Astrocyte (in vitro differentiated cells and primary cell): ENCODE results near the gene BCKDHB. TPM values are rescaled to one million over a fixed set of nuclear protein-coding genes. Genes with fewer than 3 reads are reported as not detected.

Experiments used
- DNase-seq: peaks from one replicate; pipeline ENCODE4 v3.0.0-alpha.2; 2010; ENCODE audit warnings: low read depth
- FAIRE-seq: peaks from 2 replicates; lab custom pipeline; 2011; peaks lifted over from hg19 to GRCh38; lab: Jason Lieb, UNC
- H2AFZ ChIP-seq: 2 replicates; pipeline ENCODE4 v1.6.0; 2012; ENCODE audit warnings: low read depth, low read length, inconsistent platforms
- H3K27ac ChIP-seq: 2 replicates; pipeline ENCODE4 v1.5.1; 2011; ENCODE audit warnings: low read depth, low read length, inconsistent platforms
- H3K27me3 ChIP-seq: 2 replicates; pipeline ENCODE4 v1.6.0; 2011; ENCODE audit warnings: low read length, inconsistent platforms; ENCODE audit not compliant: insufficient read depth
- H3K36me3 ChIP-seq: 2 replicates; pipeline ENCODE4 v1.5.1; 2011; ENCODE audit warnings: low read length, inconsistent platforms; ENCODE audit not compliant: insufficient read depth
- H3K4me1 ChIP-seq: 2 replicates; pipeline ENCODE4 v1.5.1; 2011; ENCODE audit warnings: low read length, inconsistent platforms; ENCODE audit not compliant: insufficient read depth
- H3K4me2 ChIP-seq: 2 replicates; pipeline ENCODE4 v1.6.0; 2012; ENCODE audit warnings: low read length, inconsistent platforms
- H3K4me3 ChIP-seq: 2 replicates; pipeline ENCODE4 v1.5.1; 2011; ENCODE audit warnings: low read depth, mild to moderate bottlenecking, low read length, inconsistent platforms; ENCODE audit not compliant: insufficient read depth
- H3K79me2 ChIP-seq: 2 replicates; pipeline ENCODE4 v1.6.0; 2012; ENCODE audit warnings: mild to moderate bottlenecking, low read length, inconsistent platforms; ENCODE audit not compliant: insufficient read depth
- H3K9ac ChIP-seq: 2 replicates; pipeline ENCODE4 v1.6.0; 2012; ENCODE audit warnings: mild to moderate bottlenecking, low read length, inconsistent platforms
- H3K9me3 ChIP-seq: 2 replicates; pipeline ENCODE4 v1.5.1; 2012; ENCODE audit warnings: low read depth, mild to moderate bottlenecking, low read length, inconsistent platforms; ENCODE audit not compliant: insufficient read depth
- H4K20me1 ChIP-seq: 2 replicates; pipeline ENCODE4 v1.6.0; 2012; ENCODE audit warnings: low read length, inconsistent platforms; ENCODE audit not compliant: insufficient read depth
- H3K27ac Mint-ChIP-seq: one replicate; pipeline ENCODE4 v1.8.0; 2021; ENCODE audit warnings: mild to moderate bottlenecking, mixed read lengths; ENCODE audit not compliant: unreplicated experiment
- H3K27me3 Mint-ChIP-seq: one replicate; pipeline ENCODE4 v1.8.0; 2021; ENCODE audit warnings: low read depth, mixed read lengths; ENCODE audit not compliant: unreplicated experiment
- H3K36me3 Mint-ChIP-seq: one replicate; pipeline ENCODE4 v1.8.0; 2021; ENCODE audit warnings: low read depth, mixed read lengths; ENCODE audit not compliant: unreplicated experiment
- H3K4me1 Mint-ChIP-seq: one replicate; pipeline ENCODE4 v1.8.0; 2021; ENCODE audit warnings: low read depth, mixed read lengths; ENCODE audit not compliant: unreplicated experiment
- H3K4me3 Mint-ChIP-seq: one replicate; pipeline ENCODE4 v1.8.0; 2021; ENCODE audit warnings: mild to moderate bottlenecking, moderate library complexity, mixed read lengths; ENCODE audit not compliant: unreplicated experiment
- H3K9me3 Mint-ChIP-seq: one replicate; pipeline ENCODE4 v1.8.0; 2021; ENCODE audit warnings: mild to moderate bottlenecking, mixed read lengths; ENCODE audit not compliant: unreplicated experiment
- EZH2 ChIP-seq: IDR thresholded peaks from 2 replicates; pipeline ENCODE4 v1.6.1; 2012; ENCODE audit warnings: mild to moderate bottlenecking, low read length, inconsistent platforms; ENCODE audit not compliant: insufficient read depth
- total RNA-seq: library from RNA; stranded (reverse); gene quantifications from 2 replicates; pipeline ENCODE4 v1.2.1, GENCODE V29; 2021
- TF ChIP-seq, protein P1 (sequence below): IDR thresholded peaks from 2 replicates; pipeline ENCODE4 v1.5.1; 2011; ENCODE audit warnings: low read depth, mild to moderate bottlenecking, inconsistent platforms, low read length, moderate library complexity; ENCODE audit not compliant: insufficient read depth

BCKDHB gene
- total RNA-seq, 1 donor from 2014 or later, result 18.4 TPM

GRCh38 chr6:80251321-80251720 is 144.8 kb downstream of the BCKDHB start:
- Histone ChIP-seq H3K4me2 (no peak overlapping the region), H3K27me3 (no peaks in the 10 kb centered on the region), H3K36me3 (no peaks in the 10 kb centered on the region), H2AFZ (no peak overlapping the region), H4K20me1 (no peaks in the 10 kb centered on the region), H3K9me3 (no peaks in the 10 kb centered on the region), H3K79me2 (no peaks in the 10 kb centered on the region), H3K9ac (no peak overlapping the region), H3K4me1 (no peaks in the 10 kb centered on the region), H3K27ac (no peak overlapping the region), H3K4me3 (no peak overlapping the region)
- H3K27me3 Mint-ChIP-seq, result no peaks in the 10 kb centered on the region
- FAIRE-seq (no peak), DNase-seq (no peak)
- no peaks in the 10 kb centered on the region for H3K36me3 Mint-ChIP-seq
- no peak for TF ChIP-seq EZH2
- TF ChIP-seq, protein P1, sequence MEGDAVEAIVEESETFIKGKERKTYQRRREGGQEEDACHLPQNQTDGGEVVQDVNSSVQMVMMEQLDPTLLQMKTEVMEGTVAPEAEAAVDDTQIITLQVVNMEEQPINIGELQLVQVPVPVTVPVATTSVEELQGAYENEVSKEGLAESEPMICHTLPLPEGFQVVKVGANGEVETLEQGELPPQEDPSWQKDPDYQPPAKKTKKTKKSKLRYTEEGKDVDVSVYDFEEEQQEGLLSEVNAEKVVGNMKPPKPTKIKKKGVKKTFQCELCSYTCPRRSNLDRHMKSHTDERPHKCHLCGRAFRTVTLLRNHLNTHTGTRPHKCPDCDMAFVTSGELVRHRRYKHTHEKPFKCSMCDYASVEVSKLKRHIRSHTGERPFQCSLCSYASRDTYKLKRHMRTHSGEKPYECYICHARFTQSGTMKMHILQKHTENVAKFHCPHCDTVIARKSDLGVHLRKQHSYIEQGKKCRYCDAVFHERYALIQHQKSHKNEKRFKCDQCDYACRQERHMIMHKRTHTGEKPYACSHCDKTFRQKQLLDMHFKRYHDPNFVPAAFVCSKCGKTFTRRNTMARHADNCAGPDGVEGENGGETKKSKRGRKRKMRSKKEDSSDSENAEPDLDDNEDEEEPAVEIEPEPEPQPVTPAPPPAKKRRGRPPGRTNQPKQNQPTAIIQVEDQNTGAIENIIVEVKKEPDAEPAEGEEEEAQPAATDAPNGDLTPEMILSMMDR, result no peak
- no peak overlapping the region for H3K27ac Mint-ChIP-seq
- H3K9me3 Mint-ChIP-seq, result no peaks in the 10 kb centered on the region
- peaks cover 8% of the 10 kb centered on the region for H3K4me1 Mint-ChIP-seq
- no peak overlapping the region for H3K4me3 Mint-ChIP-seq

GRCh38 chr6:80254716-80255115 is 148.2 kb downstream of the BCKDHB start:
- Mint-ChIP-seq H3K36me3 (no peaks in the 10 kb centered on the region), H3K4me3 (no peak overlapping the region), H3K27ac (no peak overlapping the region), H3K27me3 (no peaks in the 10 kb centered on the region), H3K9me3 (no peaks in the 10 kb centered on the region), H3K4me1 (peaks cover 8% of the 10 kb centered on the region)
- H3K9ac ChIP-seq, result no peak overlapping the region
- TF ChIP-seq, protein P1, result no peak
- no peak for TF ChIP-seq EZH2
- no peaks in the 10 kb centered on the region for H4K20me1 ChIP-seq
- H3K79me2 ChIP-seq, result no peaks in the 10 kb centered on the region
- FAIRE-seq (peak; percentile 78), DNase-seq (no peak)
- H3K4me1 ChIP-seq, result no peaks in the 10 kb centered on the region
- no peaks in the 10 kb centered on the region for H3K27me3 ChIP-seq
- no peak overlapping the region for H3K4me2 ChIP-seq
- no peaks in the 10 kb centered on the region for H3K36me3 ChIP-seq
- H3K4me3 ChIP-seq, result no peak overlapping the region
- H3K9me3 ChIP-seq, result no peaks in the 10 kb centered on the region
- no peak overlapping the region for H2AFZ ChIP-seq
- H3K27ac ChIP-seq, result no peak overlapping the region

DNA sequence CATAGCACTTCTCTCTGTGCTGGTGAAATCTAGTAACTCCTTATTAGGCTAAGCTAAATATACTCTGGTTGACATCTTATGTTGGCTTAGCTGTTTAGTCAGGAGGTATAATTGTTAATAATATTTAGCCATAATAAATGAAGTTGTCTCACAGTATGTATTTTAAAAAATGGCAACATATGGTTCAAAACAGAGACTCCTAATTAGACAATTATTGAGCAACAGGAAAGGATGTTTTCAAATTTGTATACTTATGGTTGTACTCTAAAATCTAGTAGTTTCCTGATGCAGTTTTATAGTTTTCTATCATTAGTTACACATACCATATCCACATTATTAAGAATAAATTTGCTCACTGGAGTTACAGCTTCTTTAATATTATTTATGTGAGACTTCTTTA is 150.2 kb downstream of the BCKDHB start:
- H3K79me2 ChIP-seq, result no peaks in the 10 kb centered on the region
- no peaks in the 10 kb centered on the region for H3K9me3 ChIP-seq
- H2AFZ ChIP-seq, result no peak overlapping the region
- no peak overlapping the region for H3K4me2 ChIP-seq
- H3K9ac ChIP-seq, result no peak overlapping the region
- no peaks in the 10 kb centered on the region for H3K9me3 Mint-ChIP-seq
- H3K4me1 ChIP-seq, result no peaks in the 10 kb centered on the region
- H3K36me3 ChIP-seq, result no peaks in the 10 kb centered on the region
- H3K36me3 Mint-ChIP-seq, result no peaks in the 10 kb centered on the region
- H3K27me3 Mint-ChIP-seq, result no peaks in the 10 kb centered on the region
- H3K27ac Mint-ChIP-seq, result no peak overlapping the region
- H3K4me1 Mint-ChIP-seq, result no peaks in the 10 kb centered on the region
- H3K27me3 ChIP-seq, result no peaks in the 10 kb centered on the region
- no peak overlapping the region for H3K27ac ChIP-seq
- FAIRE-seq, result no peak
- H3K4me3 Mint-ChIP-seq, result no peak overlapping the region
- no peaks in the 10 kb centered on the region for H4K20me1 ChIP-seq
- no peak overlapping the region for H3K4me3 ChIP-seq
- TF ChIP-seq EZH2, result no peak
- TF ChIP-seq, protein P1, result no peak
- no peak for DNase-seq
